NCI-H2081 (cell line): Measurements from ENCODE around the gene MMP17.
"Not testable (repeated sequence)": the region's sequence is repeated elsewhere in the genome, so short reads cannot be mapped to it uniquely, and the experiment has no call there.

ENCODE experiments used
- DNase-seq, 2 experiments: peaks; one replicate each; lab custom pipeline; 2025; lab: John Stamatoyannopoulos, UW

The MMP17 gene

GRCh38 chr12:131799828-131800593 lies 28.2 kb upstream of the MMP17 start:
- no peak for DNase-seq

GRCh38 chr12:131800594-131801135 lies 27.5 kb upstream of the MMP17 start:
- DNase-seq = no peak

- no peak for DNase-seq
Observed at GRCh38 chr12:131801254-131801866, 26.8 kb upstream of the MMP17 start.

GRCh38 chr12:131803961-131804521 lies 24.2 kb upstream of the MMP17 start:
- no peak for DNase-seq

GRCh38 chr12:131805421-131805820 lies 22.8 kb upstream of the MMP17 start:
- DNase-seq = no peak

GRCh38 chr12:131806674-131807073 lies 21.5 kb upstream of the MMP17 start:
- DNase-seq = no peak

GRCh38 chr12:131808744-131809371 lies 19.3 kb upstream of the MMP17 start:
- no peak for DNase-seq

GRCh38 chr12:131809476-131810254 lies 18.5 kb upstream of the MMP17 start:
- not testable (repeated sequence) for DNase-seq

- DNase-seq = no peak
Observed at GRCh38 chr12:131810726-131811125, 17.5 kb upstream of the MMP17 start.

GRCh38 chr12:131815131-131815530 lies 13.1 kb upstream of the MMP17 start:
- DNase-seq = no peak

- no peak for DNase-seq
Observed at GRCh38 chr12:131816495-131816894, 11.7 kb upstream of the MMP17 start.

- no peak for DNase-seq
Observed at GRCh38 chr12:131817241-131817640, 11.0 kb upstream of the MMP17 start.

- DNase-seq = no peak
Observed at GRCh38 chr12:131818821-131819585, 9.2 kb upstream of the MMP17 start.

GRCh38 chr12:131824450-131824849 lies 3.7 kb upstream of the MMP17 start:
- no peak for DNase-seq

- DNase-seq = no peak
Observed at GRCh38 chr12:131825146-131825892, 2.9 kb upstream of the MMP17 start.

GRCh38 chr12:131826097-131826928 lies 1.9 kb upstream of the MMP17 start:
- DNase-seq = no peak

- DNase-seq = no peak
Observed at GRCh38 chr12:131828671-131829355, 620 bp downstream of the MMP17 start.

- no peak for DNase-seq
Observed at GRCh38 chr12:131829356-131829747, 1.2 kb downstream of the MMP17 start.
